BJ (cell line): Measurements from ENCODE around the gene ACAD9. TPM values are rescaled to one million over a fixed set of nuclear protein-coding genes. Genes with fewer than 3 reads are reported as not detected.
A peak's percentile ranks its signal among the peaks of the same experiment; 100 is the strongest.
"Not testable (repeated sequence)": the region's sequence is repeated elsewhere in the genome, so short reads cannot be mapped to it uniquely, and the experiment has no call there.

Experiments used
- CTCF ChIA-PET: fragments of 350-600 bp; formaldehyde crosslinking; extraction: SDS; loops from one replicate; lab custom pipeline; 2021; ENCODE audit warnings: antibody characterized with exemption, inconsistent platforms; lab: Yijun Ruan, JAX
- POLR2A ChIA-PET: fragments of 300-600 bp; sonication (Branson Sonifier 250); formaldehyde crosslinking; extraction: SDS; loops from one replicate; lab custom pipeline; 2021; ENCODE audit warnings: antibody characterized with exemption; lab: Charles Lee
- DNase-seq: peaks from one replicate; pipeline ENCODE4 v3.0.0-alpha.2; 2011; ENCODE audit warnings: low read depth
- H3K27me3 ChIP-seq: 2 replicates; pipeline ENCODE4 v1.6.0; 2011; ENCODE audit warnings: low read length; ENCODE audit not compliant: control insufficient read depth, insufficient read depth
- H3K36me3 ChIP-seq: 2 replicates; pipeline ENCODE4 v1.5.1; 2011; ENCODE audit warnings: low read length; ENCODE audit not compliant: control insufficient read depth, insufficient read depth
- H3K4me3 ChIP-seq: 2 replicates; pipeline ENCODE4 v1.5.1; 2011; ENCODE audit warnings: low read depth, mild to moderate bottlenecking, control low read depth, low read length
- polyA plus RNA-seq: library from polyadenylated mRNA; depleted of rRNA; stranded (reverse); fragments of >200 nt; gene quantifications from 2 replicates; pipeline ENCODE4 v1.2.3, GENCODE V29; 2011
- TF ChIP-seq, protein P1 (sequence below): IDR thresholded peaks from 2 replicates; pipeline ENCODE4 v1.5.1; 2011; ENCODE audit warnings: low read depth, mild to moderate bottlenecking, control low read depth, inconsistent platforms, low read length, moderate library complexity; ENCODE audit not compliant: insufficient read depth

The ACAD9 gene
- polyA plus RNA-seq, 1 experiment = 48.5 TPM

DNA sequence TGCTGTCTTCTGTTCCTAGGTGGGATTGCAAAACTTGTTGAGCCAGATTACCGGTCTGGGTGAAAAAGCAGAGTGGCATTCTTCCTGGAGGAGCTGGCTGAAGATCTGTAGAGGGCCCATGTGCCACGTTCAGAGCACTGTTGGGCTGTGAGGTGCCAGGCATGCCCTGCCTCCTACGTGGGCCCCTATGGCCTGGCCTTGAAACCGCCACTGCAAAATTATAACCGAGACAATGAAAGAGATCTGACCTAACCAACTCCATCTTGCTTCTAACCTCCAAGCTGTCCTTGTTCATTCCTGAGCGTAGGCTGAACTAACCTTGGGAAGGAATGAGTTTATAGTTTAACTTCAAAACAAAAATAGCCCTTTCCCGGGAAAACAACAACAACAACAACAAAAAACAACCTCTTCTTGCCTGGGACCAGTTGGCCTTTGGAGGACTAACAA is 1.4 kb upstream of the ACAD9 start:
- TF ChIP-seq, protein P1, sequence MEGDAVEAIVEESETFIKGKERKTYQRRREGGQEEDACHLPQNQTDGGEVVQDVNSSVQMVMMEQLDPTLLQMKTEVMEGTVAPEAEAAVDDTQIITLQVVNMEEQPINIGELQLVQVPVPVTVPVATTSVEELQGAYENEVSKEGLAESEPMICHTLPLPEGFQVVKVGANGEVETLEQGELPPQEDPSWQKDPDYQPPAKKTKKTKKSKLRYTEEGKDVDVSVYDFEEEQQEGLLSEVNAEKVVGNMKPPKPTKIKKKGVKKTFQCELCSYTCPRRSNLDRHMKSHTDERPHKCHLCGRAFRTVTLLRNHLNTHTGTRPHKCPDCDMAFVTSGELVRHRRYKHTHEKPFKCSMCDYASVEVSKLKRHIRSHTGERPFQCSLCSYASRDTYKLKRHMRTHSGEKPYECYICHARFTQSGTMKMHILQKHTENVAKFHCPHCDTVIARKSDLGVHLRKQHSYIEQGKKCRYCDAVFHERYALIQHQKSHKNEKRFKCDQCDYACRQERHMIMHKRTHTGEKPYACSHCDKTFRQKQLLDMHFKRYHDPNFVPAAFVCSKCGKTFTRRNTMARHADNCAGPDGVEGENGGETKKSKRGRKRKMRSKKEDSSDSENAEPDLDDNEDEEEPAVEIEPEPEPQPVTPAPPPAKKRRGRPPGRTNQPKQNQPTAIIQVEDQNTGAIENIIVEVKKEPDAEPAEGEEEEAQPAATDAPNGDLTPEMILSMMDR = no peak
- Histone ChIP-seq H3K27me3 (no peaks in the 10 kb centered on the region), H3K36me3 (no peaks in the 10 kb centered on the region), H3K4me3 (peak overlapping the region; percentile 89)
- no peak for DNase-seq
- CTCF ChIA-PET = interaction anchor here (1.1 to 3.4 kb wide), 5 partner anchors 11 to 261 kb away, joined by 3 to 19 read pairs (median 5); no protein-coding TSS in a partner anchor
- POLR2A ChIA-PET = interaction anchor here (0.6 kb wide), 1 partner anchor 227 kb away, joined by 4 read pairs; the partner anchor contains the start of gene RPN1

DNA sequence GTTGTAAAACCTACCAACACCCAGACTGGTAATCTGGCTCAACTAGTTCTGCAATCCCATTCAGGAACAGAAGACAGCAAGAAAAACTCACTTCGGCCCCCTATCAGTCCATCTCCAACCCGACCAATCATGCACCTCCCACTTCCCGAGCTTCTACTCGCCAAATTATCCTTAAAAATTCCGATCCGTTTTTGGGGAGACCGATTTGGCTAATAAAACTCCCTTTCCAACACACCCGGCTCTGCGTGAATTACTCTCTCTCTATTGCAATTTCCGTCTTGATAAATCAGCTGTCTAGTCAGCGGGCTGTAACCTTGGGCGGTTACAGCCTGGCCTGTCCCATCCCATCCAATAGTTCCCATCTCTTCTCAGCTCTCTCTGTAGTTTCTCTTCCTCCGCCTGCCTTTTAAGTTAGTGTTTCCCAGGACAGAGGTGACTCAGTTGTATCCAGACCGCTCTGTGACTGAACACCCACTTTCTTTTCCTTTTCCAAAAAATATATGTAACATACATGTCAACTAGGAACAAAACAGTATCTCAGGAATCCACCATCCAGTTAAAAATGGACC is 780 bp upstream of the ACAD9 start:
- POLR2A ChIA-PET = interaction anchor here (0.6 to 1.4 kb wide), 4 partner anchors 11 to 244 kb away, joined by 3 to 4 read pairs (median 3); partner anchors contain the start of gene RPN1
- CTCF ChIA-PET = interaction anchor here (1.0 to 3.4 kb wide), 6 partner anchors 12 to 261 kb away, joined by 3 to 19 read pairs (median 4); no protein-coding TSS in a partner anchor

DNA sequence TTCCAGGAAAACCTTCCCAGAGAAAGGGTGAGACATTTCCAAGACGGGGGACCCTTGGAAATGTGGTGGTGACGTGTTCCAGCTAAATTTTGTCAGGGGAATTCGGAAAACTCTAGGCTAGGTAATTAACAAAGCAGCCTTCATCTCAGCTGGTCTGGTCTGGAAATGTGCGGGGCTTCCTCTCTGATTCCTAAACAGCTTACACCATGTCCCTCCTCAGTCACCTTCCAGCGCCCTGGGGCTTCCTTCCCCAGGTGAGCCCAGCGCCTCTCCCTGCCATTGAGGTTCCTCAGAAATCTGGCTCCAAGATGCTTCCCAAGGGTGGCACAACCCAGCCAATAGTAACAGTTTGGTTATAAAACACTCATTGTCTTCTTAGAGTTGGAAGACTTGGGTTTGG is 571 bp downstream of the ACAD9 start:
- Histone ChIP-seq H3K4me3 (peak overlapping the region; percentile 89), H3K36me3 (no peaks in the 10 kb centered on the region; the same call in 1 of the 2 replicates), H3K27me3 (no peaks in the 10 kb centered on the region)
- TF ChIP-seq, protein P1 = no peak
- POLR2A ChIA-PET = interaction anchor here (1.4 kb wide), 1 partner anchor 200 kb away, joined by 3 read pairs; no protein-coding TSS in a partner anchor
- no peak for DNase-seq
- CTCF ChIA-PET = interaction anchor here (2.0 to 3.4 kb wide), 3 partner anchors 34 to 262 kb away, joined by 7 to 19 read pairs (median 12); no protein-coding TSS in a partner anchor

More for the DNA sequence above, 780 bp upstream of the ACAD9 start:
- peak overlapping the region; percentile 89 for H3K4me3 ChIP-seq
- H3K36me3 ChIP-seq = no peaks in the 10 kb centered on the region
- H3K27me3 ChIP-seq = no peaks in the 10 kb centered on the region
- TF ChIP-seq, protein P1 = no peak
- peak; percentile 23 for DNase-seq

DNA sequence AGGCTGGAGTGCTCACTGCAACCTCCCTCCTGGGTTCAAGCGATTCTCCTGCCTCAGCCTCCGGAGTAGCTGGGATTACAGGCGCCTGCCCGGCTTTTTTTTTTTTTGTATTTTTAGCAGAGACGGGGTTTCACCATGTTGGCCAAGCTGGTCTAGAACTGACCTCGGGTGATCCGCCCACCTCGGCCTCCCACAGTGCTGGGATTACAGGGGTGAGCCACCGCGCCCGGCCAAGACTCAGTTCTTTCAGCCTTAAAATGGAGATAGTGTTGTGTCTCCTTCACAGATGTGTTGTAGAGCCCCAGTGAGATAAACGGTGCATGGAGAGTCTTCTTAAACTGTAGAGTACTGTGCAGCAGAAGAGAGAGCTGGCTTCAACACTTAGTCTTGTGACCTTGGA is 1.0 kb downstream of the ACAD9 start:
- DNase-seq, H3K27me3 ChIP-seq, H3K36me3 ChIP-seq, POLR2A ChIA-PET: not testable (repeated sequence)
- H3K4me3 ChIP-seq = peak overlapping the region; percentile 89
- CTCF ChIA-PET = interaction anchor here (2.0 to 3.4 kb wide), 3 partner anchors 35 to 263 kb away, joined by 7 to 19 read pairs (median 12); no protein-coding TSS in a partner anchor

DNA sequence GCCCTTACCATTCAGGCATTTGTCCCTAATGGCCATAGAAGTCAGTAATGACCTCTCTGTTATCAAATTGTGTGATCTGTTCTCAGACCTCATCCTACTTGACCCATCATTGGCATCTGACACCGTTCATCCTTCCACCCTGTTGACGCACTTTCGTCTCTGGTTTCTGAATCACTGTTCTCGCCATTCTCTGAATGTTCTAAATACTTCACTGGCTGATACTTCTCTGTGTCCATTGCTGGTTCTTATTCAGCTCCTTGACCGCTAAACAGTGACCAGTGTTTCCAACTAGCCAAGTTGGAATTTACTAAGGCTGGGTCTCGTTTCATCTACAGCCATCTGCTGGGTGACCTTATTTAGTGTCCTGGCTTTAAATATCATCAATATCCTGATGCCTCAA is 2.2 kb downstream of the ACAD9 start:
- TF ChIP-seq, protein P1 = no peak
- no peak for DNase-seq
- ChIA-PET CTCF (no interaction called here), POLR2A (no interaction called here)
- H3K36me3 ChIP-seq = no peaks in the 10 kb centered on the region; the same call in 1 of the 2 replicates
- H3K4me3 ChIP-seq = no peak overlapping the region
- no peaks in the 10 kb centered on the region for H3K27me3 ChIP-seq
